HEK293 (cell line): ENCODE measurements around the gene FERD3L.

Experiments
- CTCF ChIA-PET: fragments of 350-600 bp; formaldehyde crosslinking; extraction: SDS; loops from one replicate; lab custom pipeline; 2021; ENCODE audit warnings: antibody characterized with exemption; lab: Yijun Ruan, JAX
- POLR2A ChIA-PET: fragments of 300-600 bp; formaldehyde crosslinking; extraction: SDS; loops from one replicate; lab custom pipeline; 2020; ENCODE audit warnings: antibody characterized with exemption, inconsistent platforms; lab: Yijun Ruan, JAX
- H3K27ac ChIP-seq: fragments of 200-500 bp; sonication (Bioruptor generic); 2 replicates; pipeline ENCODE4 v1.5.1; 2014; ENCODE audit warnings: low read depth, low read length, control low read depth, inconsistent platforms; ENCODE audit errors: extremely low read depth
- H3K36me3 ChIP-seq, 2 experiments: fragments of 200-500 bp in 1 of 2; sonication (Bioruptor generic) in 1 of 2; 1 replicate in 1 of 2; 2 replicates in 1 of 2; pipeline ENCODE4 v1.5.1; 2014 to 2017; ENCODE audit warnings: inconsistent platforms in 2 of 2, low read length in 2 of 2; ENCODE audit not compliant: control insufficient read depth in 2 of 2, insufficient read depth in 1 of 2
- H3K4me1 ChIP-seq: fragments of 200-500 bp; sonication (Bioruptor generic); 2 replicates; pipeline ENCODE4 v1.5.1; 2014; ENCODE audit warnings: mild to moderate bottlenecking, low read length, inconsistent platforms; ENCODE audit not compliant: control insufficient read depth, insufficient read depth
- H3K4me3 ChIP-seq: 2 replicates; pipeline ENCODE4 v1.5.1; 2011; ENCODE audit warnings: low read depth, mild to moderate bottlenecking, control low read depth, low read length, moderate library complexity
- H3K9me3 ChIP-seq: fragments of 200-500 bp; sonication (Bioruptor generic); 2 replicates; pipeline ENCODE4 v1.5.1; 2014; ENCODE audit warnings: low read depth, low read length, inconsistent platforms; ENCODE audit not compliant: control insufficient read depth, insufficient read depth
- ATF2 ChIP-seq: fragments of 450-650 bp; formaldehyde crosslinking; IDR thresholded peaks from 2 replicates; pipeline ENCODE4 v1.5.1; 2016; ENCODE audit warnings: missing biosample characterization, missing genetic modification characterization, low read depth
- KLF17 ChIP-seq: fragments of 450-650 bp; formaldehyde crosslinking; IDR thresholded peaks from 2 replicates; pipeline ENCODE4 v1.5.1; 2016; ENCODE audit warnings: missing biosample characterization, missing genetic modification characterization
- OSR2 ChIP-seq: fragments of 450-650 bp; formaldehyde crosslinking; IDR thresholded peaks from 2 replicates; pipeline ENCODE4 v1.5.1; 2016; ENCODE audit warnings: missing biosample characterization, missing genetic modification characterization
- PATZ1 ChIP-seq: fragments of 450-650 bp; formaldehyde crosslinking; IDR thresholded peaks from 2 replicates; pipeline ENCODE4 v1.5.1; 2016; ENCODE audit warnings: missing biosample characterization, missing genetic modification characterization
- PBX3 ChIP-seq: sonication (generic); formaldehyde crosslinking; IDR thresholded peaks from 2 replicates; pipeline ENCODE4 v1.8.1; 2022; ENCODE audit warnings: mild to moderate bottlenecking, moderate library complexity, missing genetic modification reagents
- PRDM10 ChIP-seq: fragments of 450-650 bp; formaldehyde crosslinking; IDR thresholded peaks from 2 replicates; pipeline ENCODE4 v1.5.1; 2016; ENCODE audit warnings: missing biosample characterization, missing genetic modification characterization
- SALL2 ChIP-seq: fragments of 450-650 bp; formaldehyde crosslinking; IDR thresholded peaks from 2 replicates; pipeline ENCODE4 v1.5.0; 2017; ENCODE audit warnings: missing biosample characterization, mild to moderate bottlenecking, missing genetic modification characterization, borderline replicate concordance
- SCRT1 ChIP-seq: fragments of 450-650 bp; formaldehyde crosslinking; IDR thresholded peaks from 2 replicates; pipeline ENCODE4 v1.5.1; 2016; ENCODE audit warnings: missing biosample characterization, missing genetic modification characterization, borderline replicate concordance
- ZFHX2 ChIP-seq: fragments of 450-650 bp; formaldehyde crosslinking; conservative IDR thresholded peaks from 2 replicates; pipeline ENCODE4 v1.5.1; 2016; ENCODE audit warnings: missing biosample characterization, missing genetic modification characterization
- ZNF335 ChIP-seq: fragments of 450-650 bp; formaldehyde crosslinking; conservative IDR thresholded peaks from 2 replicates; pipeline ENCODE4 v1.5.1; 2016; ENCODE audit warnings: missing biosample characterization, missing genetic modification characterization
- ZNF341 ChIP-seq: fragments of 450-650 bp; formaldehyde crosslinking; IDR thresholded peaks from 2 replicates; pipeline ENCODE4; 2016; ENCODE audit warnings: low read depth, missing biosample characterization, missing genetic modification characterization
- ZNF398 ChIP-seq: fragments of 450-650 bp; formaldehyde crosslinking; IDR thresholded peaks from 2 replicates; pipeline ENCODE4 v1.5.1; 2017; ENCODE audit warnings: missing biosample characterization, missing genetic modification characterization
- ZNF473 ChIP-seq: fragments of 450-650 bp; formaldehyde crosslinking; IDR thresholded peaks from 2 replicates; pipeline ENCODE4 v1.5.1; 2017; ENCODE audit warnings: missing biosample characterization, missing genetic modification characterization
- ZNF501 ChIP-seq: fragments of 450-650 bp; formaldehyde crosslinking; IDR thresholded peaks from 2 replicates; pipeline ENCODE4 v1.5.1; 2016; ENCODE audit warnings: missing biosample characterization, missing genetic modification characterization
- ZNF600 ChIP-seq: fragments of 450-650 bp; formaldehyde crosslinking; IDR thresholded peaks from 2 replicates; pipeline ENCODE4 v1.5.1; 2016; ENCODE audit warnings: missing biosample characterization, missing genetic modification characterization
- ZNF623 ChIP-seq: fragments of 450-650 bp; formaldehyde crosslinking; IDR thresholded peaks from 2 replicates; pipeline ENCODE4 v1.5.1; 2016; ENCODE audit warnings: missing biosample characterization, missing genetic modification characterization
- ZNF624 ChIP-seq: fragments of 450-650 bp; formaldehyde crosslinking; IDR thresholded peaks from 2 replicates; pipeline ENCODE4 v1.5.1; 2017; ENCODE audit warnings: missing biosample characterization, missing genetic modification characterization
- ZNF777 ChIP-seq: fragments of 450-650 bp; formaldehyde crosslinking; IDR thresholded peaks from 2 replicates; pipeline ENCODE4 v1.5.1; 2017; ENCODE audit warnings: missing biosample characterization, missing genetic modification characterization, borderline replicate concordance

The FERD3L gene

GRCh38 chr7:19117091-19117869 lies 27.9 kb downstream of the FERD3L start, which contains the start of gene TWIST1 (continued):
- no peak for TF ChIP-seq ZNF501 (tag by site-specific recombination)
- no peak for TF ChIP-seq PBX3 (CRISPR knock-in tag)
- no peak for TF ChIP-seq ZNF624 (tag by site-specific recombination)
- TF ChIP-seq ZNF473 (tag by site-specific recombination): no peak
- no peak for TF ChIP-seq SCRT1
- TF ChIP-seq PATZ1 (tag by site-specific recombination): peak; percentile 63
- no peak for TF ChIP-seq SALL2 (tag by site-specific recombination)

GRCh38 chr7:19116121-19117090 lies 28.8 kb downstream of the FERD3L start:
- POLR2A ChIA-PET: interaction anchor here (0.5 to 1.0 kb wide), 4 partner anchors 78 to 236 kb away, joined by 3 read pairs; no protein-coding TSS in a partner anchor
- peak overlapping the region; percentile 90; the same call in 1 of the 2 replicates for H3K27ac ChIP-seq
- no peaks in the 10 kb centered on the region for H3K9me3 ChIP-seq
- H3K4me1 ChIP-seq: peaks cover 10% of the 10 kb centered on the region
- H3K36me3 ChIP-seq: peaks cover 4 to 16% of the 10 kb centered on the region in 2 experiments; a peak in 2 of 3 replicates
- H3K4me3 ChIP-seq: peak overlapping the region; percentile 96
- CTCF ChIA-PET: interaction anchor here (0.6 to 1.1 kb wide), 4 partner anchors 405 to 771 kb away, joined by 3 to 7 read pairs (median 4); no protein-coding TSS in a partner anchor
- TF ChIP-seq ZNF600 (tag by site-specific recombination) (0 out of 2 replicates have a peak, but pooled peaks have one; percentile 12), OSR2 (no peak), ZFHX2 (tag by site-specific recombination) (peak; percentile 65), ZNF341 (tag by site-specific recombination) (peak; percentile 22; the same call in 1 of the 2 replicates), ZNF398 (tag by site-specific recombination) (peak; percentile 29; the same call in 1 of the 2 replicates), ZNF335 (tag by site-specific recombination) (peak; percentile 67), KLF17 (tag by site-specific recombination) (0 out of 2 replicates have a peak, but pooled peaks have one; percentile 21), ATF2 (tag by site-specific recombination) (no peak), PRDM10 (tag by site-specific recombination) (peak; percentile 98), PATZ1 (tag by site-specific recombination) (peak; percentile 55), ZNF623 (tag by site-specific recombination) (no peak), ZNF777 (tag by site-specific recombination) (peak; percentile 30; the same call in 1 of the 2 replicates)
